ENCODE data around the gene CTNNA3.

CTNNA3 gene

GRCh38 chr10:67308912-67309311, 387.1 kb downstream of the CTNNA3 start:
- DNase-seq = no peak

DNA sequence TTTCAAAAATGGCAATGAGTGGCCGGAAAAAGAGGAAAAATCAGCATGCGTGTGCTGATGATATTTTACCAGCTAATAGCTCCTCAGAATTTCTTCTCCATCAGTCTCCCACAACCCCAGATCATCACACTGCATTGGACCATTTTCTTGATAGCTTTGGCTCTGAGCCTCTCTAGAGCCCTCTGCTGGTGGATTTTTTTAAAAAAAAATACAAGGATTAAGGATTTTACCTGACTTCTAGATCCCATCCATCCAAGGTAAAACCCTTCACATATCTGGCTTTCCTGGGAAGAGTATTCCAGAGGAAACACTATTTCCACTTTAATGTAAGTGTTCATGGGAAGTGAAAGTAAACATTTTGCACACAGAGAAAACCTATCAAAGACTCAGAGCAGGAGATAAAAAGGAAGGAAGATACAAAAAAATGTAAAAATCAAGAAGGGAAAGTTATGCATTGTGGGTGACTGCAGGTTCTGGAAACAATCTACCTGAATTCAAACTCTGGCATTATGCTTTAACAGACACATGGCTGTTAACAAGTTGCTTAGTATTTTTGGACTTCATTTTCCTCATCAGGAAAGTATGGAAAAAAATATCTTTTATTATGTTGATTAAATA, 389.3 kb downstream of the CTNNA3 start:
- no peak for DNase-seq

- no peak for DNase-seq
These were observed 393.3 kb downstream of the CTNNA3 start for GRCh38 chr10:67302701-67303100.

DNA sequence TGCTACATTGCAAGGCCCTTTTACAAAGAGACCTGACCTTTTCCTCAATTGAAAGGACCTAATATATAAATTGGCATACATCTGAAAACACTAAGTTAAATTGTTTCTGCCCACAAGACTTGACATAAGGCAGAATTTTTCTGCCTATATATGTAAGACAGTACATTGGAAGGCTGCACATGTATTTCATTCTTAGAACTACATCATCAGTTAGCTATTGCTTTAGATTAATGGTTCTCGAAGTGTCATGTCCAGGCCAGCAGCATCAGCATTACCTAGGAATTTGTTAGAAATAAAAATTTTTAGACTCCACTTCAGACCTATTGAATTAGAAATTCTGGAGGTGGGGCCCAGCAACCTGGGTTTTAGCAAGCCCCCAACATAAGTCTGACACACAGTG, 396.2 kb downstream of the CTNNA3 start:
- no peak for DNase-seq

DNA sequence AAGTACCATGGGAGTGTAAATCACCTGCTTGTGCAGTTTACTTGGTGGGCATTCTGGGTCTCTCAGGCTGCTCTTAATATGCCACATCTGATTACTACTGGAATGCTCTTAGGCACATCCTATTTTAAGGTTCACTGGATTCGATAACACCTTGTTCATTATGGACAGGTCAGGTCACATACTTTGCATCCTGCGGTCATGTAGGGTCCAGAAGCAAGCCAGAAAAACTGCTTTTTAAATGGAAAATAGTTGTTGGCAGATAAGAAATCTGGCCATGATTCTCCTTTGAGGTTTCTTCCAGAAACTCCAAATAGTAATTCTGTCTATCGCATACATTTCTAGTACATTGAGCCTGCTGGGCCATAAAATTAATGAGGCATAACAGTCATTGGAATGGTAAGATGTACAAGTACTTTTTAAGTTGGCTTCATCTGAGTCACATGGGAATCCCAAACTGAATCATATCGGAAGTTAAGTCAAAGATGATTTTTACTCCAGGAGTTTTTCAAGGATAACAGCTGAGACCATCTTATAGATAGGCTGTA, 398.3 kb downstream of the CTNNA3 start:
- no peak for DNase-seq

DNA sequence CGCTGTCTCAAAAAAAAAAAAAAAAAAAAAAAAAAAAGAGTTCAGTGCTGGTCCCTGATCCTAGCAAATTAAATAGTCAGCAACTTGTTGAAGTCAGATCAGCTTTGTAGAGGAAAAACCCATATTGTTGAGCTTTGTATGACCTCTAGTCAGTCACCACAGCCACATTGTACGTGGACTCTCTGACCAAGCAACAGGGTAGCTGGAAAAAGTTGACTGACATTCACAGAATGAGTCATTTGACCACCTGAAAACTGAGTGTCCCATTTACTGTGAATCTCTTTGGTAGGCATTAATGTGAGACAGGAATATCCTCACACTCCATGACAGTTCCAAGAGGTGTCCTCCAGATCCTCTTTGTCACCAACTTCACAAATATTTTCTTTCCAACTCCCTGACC, 399.1 kb downstream of the CTNNA3 start:
- no peak for DNase-seq

- DNase-seq = no peak
These were observed 407.1 kb downstream of the CTNNA3 start for GRCh38 chr10:67288688-67289410.

- no peak for DNase-seq
These were observed 411.4 kb downstream of the CTNNA3 start for GRCh38 chr10:67284589-67284988.

DNA sequence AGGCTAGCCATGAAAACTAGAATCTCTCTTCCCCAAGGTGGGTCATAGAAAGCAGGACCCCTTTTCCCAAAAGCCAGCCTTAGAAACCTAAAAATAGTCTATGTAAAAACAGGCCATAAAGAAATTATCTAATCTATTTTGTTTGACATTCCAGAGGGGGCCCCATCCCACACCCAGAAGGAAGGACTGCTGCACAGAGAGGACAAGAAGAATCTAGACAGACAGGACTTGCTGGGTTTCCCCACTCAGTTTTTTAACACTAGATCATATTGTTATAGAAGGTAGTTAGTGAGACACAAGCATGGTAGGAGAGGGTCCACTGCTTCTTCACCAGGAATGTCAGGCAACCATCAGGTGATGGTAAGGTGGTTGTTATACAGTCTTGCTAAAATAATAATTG, 413.1 kb downstream of the CTNNA3 start:
- DNase-seq = no peak

- DNase-seq = no peak
These were observed 415.6 kb downstream of the CTNNA3 start for GRCh38 chr10:67280405-67280804.

DNA sequence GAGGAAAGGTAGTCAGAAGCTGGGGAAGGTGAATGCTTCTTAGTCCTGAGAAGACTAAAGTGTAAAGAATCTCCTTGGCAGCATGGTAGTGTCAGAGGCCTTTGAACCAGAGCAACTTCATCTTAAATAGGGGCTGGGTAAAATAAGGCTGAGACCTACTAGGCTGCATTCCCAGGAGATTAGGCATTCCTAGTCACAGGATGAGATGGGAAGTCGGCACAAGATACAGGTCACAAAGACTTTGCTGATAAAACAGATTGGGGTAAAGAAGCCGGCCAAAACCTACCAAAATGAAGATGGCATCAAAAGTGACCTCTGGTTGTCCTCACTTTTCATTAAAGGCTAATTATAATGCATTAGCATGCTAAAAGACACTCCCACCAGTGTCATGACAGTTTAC, 418.6 kb downstream of the CTNNA3 start:
- DNase-seq = no peak

- DNase-seq = no peak
These were observed 426.2 kb downstream of the CTNNA3 start for GRCh38 chr10:67269828-67270227.

GRCh38 chr10:67268146-67268545, 427.8 kb downstream of the CTNNA3 start:
- DNase-seq = no peak

DNA sequence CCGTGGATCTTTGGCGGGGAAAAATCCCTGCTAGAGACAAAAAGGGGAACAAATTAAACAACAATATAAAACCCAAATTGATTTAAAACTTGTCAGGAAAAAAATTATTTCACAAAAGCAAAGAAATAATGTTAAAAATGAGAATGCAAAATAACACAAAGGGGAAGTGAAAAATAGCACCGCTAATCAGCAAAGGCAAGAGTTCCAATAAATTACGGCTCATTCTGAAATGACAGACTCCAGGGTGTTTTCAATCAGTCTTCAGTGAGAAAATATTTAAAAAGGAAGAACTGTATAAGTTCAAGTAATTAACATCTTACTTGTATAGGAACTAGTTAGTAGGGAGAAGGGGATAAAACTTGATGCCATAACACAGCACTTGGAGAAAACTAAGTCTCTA, 433.3 kb downstream of the CTNNA3 start:
- no peak for DNase-seq

DNA sequence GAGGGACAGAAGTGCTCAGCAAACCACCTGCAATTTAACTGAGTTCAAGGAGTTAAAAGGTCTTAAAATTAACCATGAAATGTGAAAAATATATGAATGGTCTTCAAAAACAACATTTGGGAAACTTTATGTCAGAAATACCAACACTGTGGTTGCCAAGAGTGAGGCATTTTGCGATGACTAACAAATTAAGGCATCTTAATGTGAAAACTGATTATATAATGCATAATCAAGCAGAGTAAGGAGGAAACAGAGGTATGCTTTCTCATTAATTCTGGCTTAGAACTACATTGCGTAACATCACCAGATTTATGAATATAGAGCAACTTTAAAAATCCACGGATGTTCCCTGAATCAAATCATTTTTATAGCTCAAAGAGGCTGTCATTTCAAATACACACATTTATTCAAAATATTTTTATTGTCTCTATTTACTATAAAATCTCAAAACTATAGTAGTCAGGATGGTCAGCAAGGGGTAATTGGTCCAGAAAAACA, 434.6 kb downstream of the CTNNA3 start:
- DNase-seq = no peak

DNA sequence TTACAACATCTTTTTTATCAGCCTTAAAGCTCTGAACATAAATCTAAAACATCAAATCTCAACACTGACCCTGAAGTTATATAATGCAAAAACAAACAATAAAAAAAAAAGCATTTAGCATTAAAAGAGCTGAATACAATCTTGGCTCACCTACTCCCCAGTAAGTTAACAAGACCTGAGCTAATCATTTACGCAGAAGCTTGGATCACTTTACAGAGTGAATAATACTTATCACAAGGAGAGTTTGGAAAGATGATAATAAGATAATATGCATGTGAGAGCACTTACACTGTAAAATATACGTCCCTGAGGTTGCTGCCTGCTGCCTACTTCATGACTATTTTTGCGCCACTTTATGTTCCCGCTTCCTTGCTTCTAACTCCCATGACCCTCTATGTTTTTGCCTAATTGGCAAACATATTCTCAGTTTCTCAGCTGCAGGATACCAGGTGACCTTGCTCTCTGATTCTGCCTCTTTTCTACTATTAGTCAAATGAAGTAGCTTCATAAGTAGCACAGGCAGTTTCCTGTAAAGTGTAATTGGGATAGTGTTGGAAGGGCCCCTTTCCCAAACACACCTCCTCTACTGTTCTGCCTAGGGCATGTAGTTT, 436.6 kb downstream of the CTNNA3 start:
- DNase-seq = no peak

DNA sequence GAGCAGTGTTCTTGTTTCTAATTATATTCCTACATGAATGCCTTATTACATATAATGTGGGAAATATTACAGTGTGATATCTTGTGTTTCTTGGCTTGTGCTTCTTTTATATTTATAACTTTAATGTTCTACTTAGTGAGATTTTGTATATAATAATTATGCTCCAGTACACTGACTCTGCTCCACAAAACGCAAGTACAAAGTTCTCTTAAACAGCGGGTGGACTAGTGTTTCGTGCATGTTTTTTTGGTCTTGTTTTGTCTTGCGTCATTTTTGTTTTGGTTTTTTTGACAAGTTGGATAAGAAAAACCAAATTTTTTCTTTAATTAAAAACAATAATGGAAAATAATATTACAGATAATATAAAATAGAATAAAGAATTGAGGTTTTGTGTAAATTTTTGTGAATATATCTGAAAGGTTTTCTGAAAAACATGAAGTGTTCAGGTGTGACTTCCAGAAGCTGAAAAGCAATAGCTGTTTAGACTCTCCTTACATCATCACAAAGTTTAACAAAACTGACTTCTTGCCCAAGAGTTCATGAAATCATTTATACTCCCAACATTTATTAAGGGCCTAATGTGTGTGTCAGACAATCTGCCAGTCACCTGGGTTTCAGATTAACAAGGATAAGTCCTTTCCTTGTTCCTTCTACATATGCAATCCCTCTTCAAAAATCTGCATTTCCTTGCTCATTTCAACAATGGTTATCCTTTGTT, 438.4 kb downstream of the CTNNA3 start:
- DNase-seq = no peak

DNA sequence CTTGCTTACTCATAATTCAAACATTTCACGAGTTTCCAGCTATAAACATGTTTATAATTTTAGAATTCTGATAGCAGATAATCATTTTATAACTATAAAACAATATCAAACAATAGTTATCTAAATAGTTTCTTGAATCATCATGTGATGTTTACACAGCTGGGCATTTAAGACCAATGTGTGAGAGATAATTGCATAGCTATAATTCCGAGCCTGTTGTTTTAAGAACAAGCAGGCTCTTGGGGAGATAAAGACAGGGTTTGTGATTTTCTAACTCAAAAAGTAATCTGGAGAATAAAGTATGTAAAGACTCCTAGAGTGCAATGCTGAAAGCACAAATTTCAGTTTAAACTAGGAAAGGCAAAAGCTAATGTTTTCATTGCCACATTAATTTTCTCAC, 439.0 kb downstream of the CTNNA3 start:
- DNase-seq = no peak

GRCh38 chr10:67250686-67251085, 445.3 kb downstream of the CTNNA3 start:
- no peak for DNase-seq

- DNase-seq = no peak
These were observed 449.9 kb downstream of the CTNNA3 start for GRCh38 chr10:67246066-67246555.

DNA sequence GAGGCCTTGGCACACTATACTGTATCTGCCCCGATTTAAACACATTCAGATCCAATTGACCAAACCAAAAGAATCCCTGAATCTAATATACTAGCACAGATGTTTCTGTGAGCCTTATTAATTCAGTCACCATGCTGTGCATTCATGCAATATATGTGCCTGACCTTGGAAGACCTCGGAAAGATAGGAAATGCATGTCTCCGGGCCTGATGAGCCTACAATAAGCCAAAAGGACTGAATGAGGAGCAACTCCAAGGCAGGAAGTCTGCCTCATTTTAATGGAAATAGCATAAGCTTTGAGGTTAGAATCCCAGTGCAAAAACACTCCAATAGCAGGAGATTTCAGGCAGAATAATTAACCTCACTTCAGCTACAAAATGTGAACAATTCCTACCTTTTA, 453.5 kb downstream of the CTNNA3 start:
- no peak for DNase-seq

DNA sequence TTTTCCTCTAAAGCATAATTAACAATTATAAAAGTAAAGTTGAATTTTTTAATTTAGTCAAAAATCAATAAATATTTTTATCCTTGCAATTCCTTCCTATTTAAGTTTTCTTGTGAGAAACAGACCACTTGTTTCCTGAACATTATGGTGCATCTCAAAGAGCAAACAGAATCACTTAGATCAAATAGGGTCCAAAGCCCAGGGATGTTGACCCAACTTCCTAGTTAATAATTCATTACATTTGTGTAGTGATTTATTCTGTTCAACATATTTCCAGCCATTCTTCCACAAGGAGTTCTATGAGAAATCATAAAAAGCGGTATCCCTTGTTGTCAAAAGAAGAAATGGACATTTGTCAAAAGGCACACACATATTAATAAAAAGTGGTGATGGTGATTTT, 454.5 kb downstream of the CTNNA3 start:
- no peak for DNase-seq

GRCh38 chr10:67239864-67240497, 456.0 kb downstream of the CTNNA3 start:
- no peak for DNase-seq
